GM21825 (cell line): ENCODE measurements around the gene PAF1.
"Not testable (repeated sequence)": the region's sequence is repeated elsewhere in the genome, so short reads cannot be mapped to it uniquely, and the experiment has no call there.

Experiments used
- ATAC-seq: cut with Tn5 transposase; IDR thresholded peaks from one replicate; pipeline ENCODE4 v1.9.1; 2021; ENCODE audit warnings: mild to moderate bottlenecking, moderate library complexity; ENCODE audit not compliant: unreplicated experiment

PAF1 gene

GRCh38 chr19:39356647-39357046 lies 34.3 kb downstream of the PAF1 start:
- no peak for ATAC-seq

DNA sequence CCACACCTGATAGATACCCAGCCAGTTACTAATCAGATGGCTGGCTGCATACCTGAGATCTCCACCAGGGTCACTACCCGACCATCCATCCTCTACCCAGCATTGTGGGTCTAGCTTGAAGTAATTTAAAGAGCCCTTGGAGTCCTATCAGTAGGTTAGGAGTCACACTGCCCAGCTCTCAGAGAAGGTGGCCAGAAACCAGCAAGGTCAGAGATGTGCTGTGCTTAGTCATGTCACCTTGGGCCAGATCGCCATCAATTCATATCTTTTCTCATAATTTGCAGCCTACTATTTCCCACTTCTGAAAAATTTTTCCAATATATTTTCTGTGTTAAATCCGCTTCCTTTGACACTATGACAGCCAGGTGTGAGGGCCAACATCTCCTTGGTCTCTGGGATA lies 34.8 kb downstream of the PAF1 start:
- no peak for ATAC-seq

DNA sequence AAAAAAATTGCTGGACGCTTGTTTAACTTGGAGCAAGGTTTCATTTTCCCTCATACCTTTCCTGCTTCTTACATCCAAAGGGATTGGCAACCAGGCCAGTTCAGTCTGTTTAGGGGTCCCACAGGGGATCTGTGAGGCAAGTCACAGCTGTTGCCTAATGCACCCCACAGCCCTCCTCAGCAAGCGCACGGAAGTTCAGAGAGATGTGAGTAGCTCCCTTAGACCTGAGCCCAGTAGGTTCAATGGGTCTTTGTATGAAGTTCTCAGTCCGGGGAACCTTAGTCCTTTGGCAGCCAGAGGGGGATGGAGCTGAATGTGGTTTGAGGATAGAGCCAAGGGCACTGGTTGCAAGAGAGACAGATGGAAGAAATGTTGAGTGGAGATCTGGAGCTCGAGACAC lies 35.7 kb downstream of the PAF1 start:
- ATAC-seq, result no peak

GRCh38 chr19:39352381-39353255 lies 38.3 kb downstream of the PAF1 start:
- ATAC-seq, result no peak

DNA sequence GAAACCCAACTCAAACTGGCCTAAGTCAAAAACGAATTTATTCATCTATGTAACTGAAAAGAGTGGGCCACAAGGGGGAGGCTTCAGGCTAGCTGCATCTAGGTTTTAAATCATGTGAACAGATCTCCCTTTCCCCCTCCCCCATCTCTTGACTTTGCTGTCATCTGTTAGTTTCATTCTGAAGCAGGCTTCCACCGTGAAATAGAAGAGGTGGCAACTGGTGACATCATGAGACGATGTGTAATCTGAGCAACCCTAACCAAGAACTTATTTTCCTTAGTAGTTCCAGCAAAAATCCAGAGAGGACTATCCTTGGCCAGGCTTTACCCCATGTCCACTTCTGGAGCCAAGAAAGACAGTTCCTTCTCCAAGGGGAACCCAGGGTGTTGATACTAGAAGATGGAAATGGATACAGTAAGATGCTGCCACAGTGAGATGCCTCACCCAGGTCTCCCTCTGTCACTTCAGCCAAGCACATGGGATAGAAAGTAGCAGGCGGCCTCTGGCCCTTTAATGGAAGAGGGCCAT lies 39.3 kb downstream of the PAF1 start:
- ATAC-seq, result peak; percentile 75

DNA sequence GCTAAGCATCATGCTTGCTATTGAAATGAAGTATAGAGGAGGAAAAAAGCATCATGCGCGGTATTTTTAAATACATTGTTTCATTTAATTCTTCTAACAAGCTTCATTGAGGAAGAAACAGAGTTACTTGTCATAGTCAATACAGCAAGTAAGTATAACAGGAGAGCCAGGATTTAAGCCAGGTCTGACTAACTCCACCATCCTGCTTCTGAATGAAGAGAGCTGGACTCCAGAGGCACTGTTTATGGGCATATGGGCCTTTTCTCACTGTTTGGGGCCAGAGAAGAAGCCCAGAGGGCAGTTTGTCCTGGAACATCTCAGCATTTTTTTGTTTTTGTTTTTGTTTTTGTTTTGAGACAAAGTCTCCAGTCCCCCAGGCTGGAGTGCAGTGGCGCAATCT lies 40.8 kb downstream of the PAF1 start:
- ATAC-seq, result no peak

DNA sequence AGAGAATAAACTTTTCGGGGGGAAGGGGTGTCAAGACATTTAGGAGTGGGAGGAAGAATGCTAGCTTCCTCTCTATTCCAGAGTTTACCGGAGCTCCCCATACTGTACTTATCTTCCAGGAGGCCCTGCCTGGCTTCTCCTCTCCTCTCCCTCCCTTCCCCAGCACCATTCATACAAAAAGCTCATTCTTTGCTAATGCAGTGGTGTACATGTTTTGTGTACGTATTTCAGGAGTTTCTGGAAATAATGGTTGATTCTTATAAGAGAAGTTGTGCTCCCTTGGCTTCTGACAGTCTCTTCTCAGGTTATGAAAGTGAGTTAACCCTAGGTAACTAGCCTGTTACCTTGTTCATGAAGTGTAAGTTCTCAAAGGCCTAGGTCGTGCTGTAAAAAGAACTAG lies 41.6 kb downstream of the PAF1 start:
- ATAC-seq, result no peak

GRCh38 chr19:39347332-39348164 lies 43.4 kb downstream of the PAF1 start:
- ATAC-seq, result no peak

DNA sequence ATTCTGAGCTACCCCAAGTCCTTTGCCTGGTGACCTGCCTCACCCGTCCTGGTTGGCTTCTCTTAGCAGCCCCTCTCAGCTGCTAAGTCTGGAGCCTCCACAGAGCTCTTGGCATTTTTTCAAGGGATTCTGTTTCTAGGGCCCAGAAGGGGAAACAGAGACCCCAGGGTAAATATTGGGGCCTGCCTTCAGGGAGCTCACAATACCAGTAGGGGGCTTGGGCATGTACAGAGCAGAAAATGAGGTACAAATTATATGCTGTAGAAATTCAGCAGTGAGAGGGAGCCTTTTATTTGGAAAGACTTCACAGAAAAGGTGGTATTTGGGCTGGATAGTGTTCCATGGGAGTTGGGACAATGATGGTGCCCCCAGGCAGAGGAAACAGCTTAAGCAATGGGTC lies 45.0 kb downstream of the PAF1 start:
- no peak for ATAC-seq

- no peak for ATAC-seq
Observed at GRCh38 chr19:39342647-39343305, 48.1 kb downstream of the PAF1 start.

DNA sequence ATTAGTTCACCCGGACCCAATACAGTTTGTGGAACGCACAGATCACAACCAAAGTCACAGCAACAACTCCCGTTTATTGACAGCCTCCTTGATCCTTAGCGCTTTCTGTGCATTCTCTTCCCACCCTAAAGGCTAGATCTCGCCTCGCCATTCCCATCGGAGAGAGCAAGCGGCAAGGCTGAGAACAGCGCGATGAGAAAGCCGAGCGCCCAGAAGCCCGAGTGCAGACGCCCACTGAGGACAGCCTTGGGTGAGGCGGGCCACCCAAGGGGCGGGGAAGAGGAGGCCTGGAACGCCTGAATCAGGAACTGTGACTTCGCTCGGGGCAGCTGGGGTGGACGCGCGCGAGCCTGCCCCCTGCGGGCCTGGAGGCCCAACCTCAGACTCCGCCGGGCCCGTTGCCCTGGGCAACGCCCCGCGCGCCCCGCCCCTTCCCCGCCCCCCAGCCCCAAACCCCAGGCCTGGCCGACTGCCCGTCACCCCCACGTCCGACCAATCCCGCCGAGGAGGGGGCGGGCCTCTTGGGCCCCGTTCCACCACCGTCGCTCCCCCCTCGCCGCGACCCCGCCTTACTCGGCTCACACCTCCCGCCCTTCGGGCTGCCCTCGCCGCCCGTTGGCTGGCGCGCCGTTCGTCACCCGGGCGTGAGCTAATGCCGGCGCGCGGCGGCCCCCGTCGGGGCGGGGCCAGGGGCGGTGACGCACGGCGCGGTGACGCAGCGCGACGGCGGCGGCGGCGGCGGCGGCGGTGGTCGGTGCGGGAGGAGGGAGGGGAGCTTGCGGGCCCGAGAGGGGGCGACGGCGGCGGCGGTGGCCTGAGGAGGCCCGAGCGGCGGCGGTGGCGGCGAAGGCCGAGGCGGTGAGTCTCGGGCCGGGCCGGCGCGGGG lies 48.9 kb downstream of the PAF1 start, which contains the start of gene SAMD4B:
TSS of gene SAMD4B (plus strand) at position 703 of the 886 bp plus-strand sequence. CDS start 14,473 bp downstream, outside the sequence.
- peak; percentile 83 for ATAC-seq

- ATAC-seq, result peak; percentile 7
Observed at GRCh38 chr19:39341129-39341718, 49.7 kb downstream of the PAF1 start.

- not testable (repeated sequence) for ATAC-seq
Observed at GRCh38 chr19:39340156-39340555, 50.8 kb downstream of the PAF1 start.

DNA sequence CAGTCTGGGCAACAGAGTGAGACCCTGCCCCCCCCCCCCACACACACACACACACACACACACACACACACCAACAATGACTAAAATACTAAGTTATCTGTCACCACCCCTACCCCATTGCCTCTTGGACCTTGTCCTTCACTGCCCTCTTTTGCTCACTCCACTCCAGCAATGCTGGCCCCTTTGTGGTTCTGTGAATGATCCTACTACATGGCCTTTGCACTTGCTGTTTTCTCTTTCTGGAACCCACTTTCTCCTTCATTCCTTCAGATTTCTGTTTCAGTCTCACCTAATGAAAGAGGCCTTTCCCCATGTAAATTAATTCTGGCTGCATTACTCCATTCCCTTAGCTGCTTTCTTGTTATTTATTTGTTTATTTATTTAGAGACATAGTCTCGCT lies 51.2 kb downstream of the PAF1 start:
- ATAC-seq, result no peak

- no peak for ATAC-seq
Observed at GRCh38 chr19:39336483-39336882, 54.4 kb downstream of the PAF1 start.
